ENCODE data around the gene BOLA3.
"Not testable (repeated sequence)": the region's sequence is repeated elsewhere in the genome, so short reads cannot be mapped to it uniquely, and the experiment has no call there.

BOLA3 gene

GRCh38 chr2:74101574-74102300, 46.0 kb downstream of the BOLA3 start:
- DNase-seq, result no peak

GRCh38 chr2:74100254-74101216, 47.2 kb downstream of the BOLA3 start:
- no peak for DNase-seq

- no peak for DNase-seq
These were observed 47.9 kb downstream of the BOLA3 start for GRCh38 chr2:74099835-74100234.

- DNase-seq, result no peak
These were observed 48.4 kb downstream of the BOLA3 start for GRCh38 chr2:74099271-74099670.

- no peak for DNase-seq
These were observed 50.1 kb downstream of the BOLA3 start for GRCh38 chr2:74097574-74097973.

- DNase-seq, result no peak
These were observed 51.7 kb downstream of the BOLA3 start for GRCh38 chr2:74096052-74096451.

GRCh38 chr2:74095632-74096031, 52.1 kb downstream of the BOLA3 start:
- no peak for DNase-seq

GRCh38 chr2:74094291-74094690, 53.4 kb downstream of the BOLA3 start:
- DNase-seq, result no peak

GRCh38 chr2:74093840-74094239, 53.9 kb downstream of the BOLA3 start:
- no peak for DNase-seq

- no peak for DNase-seq
These were observed 54.3 kb downstream of the BOLA3 start for GRCh38 chr2:74093426-74093825.

- no peak for DNase-seq
These were observed 55.4 kb downstream of the BOLA3 start for GRCh38 chr2:74092275-74092674.

GRCh38 chr2:74091391-74091790, 56.3 kb downstream of the BOLA3 start:
- DNase-seq, result no peak

- no peak for DNase-seq
These were observed 57.6 kb downstream of the BOLA3 start for GRCh38 chr2:74089816-74090745.

GRCh38 chr2:74088676-74089075, 59.0 kb downstream of the BOLA3 start:
- not testable (repeated sequence) for DNase-seq

- no peak for DNase-seq
These were observed 60.0 kb downstream of the BOLA3 start for GRCh38 chr2:74087696-74088095.

GRCh38 chr2:74086021-74086420, 61.7 kb downstream of the BOLA3 start:
- DNase-seq, result no peak
